Loucy (cell line): Measurements from ENCODE around the gene KLHL41.

Experiments used
- H2AFZ ChIP-seq: fragments of 200-600 bp; sonication (generic); 2 replicates; pipeline ENCODE4 v1.6.0; 2016; ENCODE audit warnings: antibody characterized with exemption, mild to moderate bottlenecking, low read length, moderate library complexity
- H3F3A ChIP-seq: fragments of 200-600 bp; 2 replicates; pipeline ENCODE4 v1.6.0; 2016; ENCODE audit warnings: antibody characterized with exemption, low read depth, mild to moderate bottlenecking
- H3K27me3 ChIP-seq: fragments of 200-600 bp; sonication (generic); 2 replicates; pipeline ENCODE4 v1.6.1; 2014; ENCODE audit warnings: low read length, mild to moderate bottlenecking; ENCODE audit not compliant: insufficient read depth, poor library complexity, severe bottlenecking
- H3K36me3 ChIP-seq: fragments of 200-600 bp; sonication (generic); 2 replicates; pipeline ENCODE4 v1.6.1; 2016; ENCODE audit warnings: low read length; ENCODE audit not compliant: insufficient read depth
- H3K4me1 ChIP-seq: fragments of 200-600 bp; sonication (generic); 2 replicates; pipeline ENCODE4 v1.5.1; 2014; ENCODE audit warnings: low read length, mild to moderate bottlenecking; ENCODE audit not compliant: insufficient read depth, poor library complexity, severe bottlenecking
- H3K4me2 ChIP-seq: fragments of 200-600 bp; sonication (generic); 2 replicates; pipeline ENCODE4 v1.6.0; 2014; ENCODE audit warnings: antibody characterized with exemption, low read length, low read depth, mild to moderate bottlenecking; ENCODE audit not compliant: poor library complexity, severe bottlenecking
- H3K4me3 ChIP-seq: fragments of 200-600 bp; sonication (generic); 2 replicates; pipeline ENCODE4 v1.5.1; 2014; ENCODE audit warnings: low read length, mild to moderate bottlenecking, mixed read lengths; ENCODE audit not compliant: poor library complexity, severe bottlenecking
- H3K79me2 ChIP-seq: fragments of 200-600 bp; sonication (generic); 2 replicates; pipeline ENCODE4 v1.6.1; 2014; ENCODE audit warnings: low read length; ENCODE audit not compliant: insufficient read depth
- H3K9ac ChIP-seq: fragments of 200-600 bp; sonication (generic); 2 replicates; pipeline ENCODE4 v1.6.0; 2014; ENCODE audit warnings: mild to moderate bottlenecking, low read depth, low read length, moderate library complexity; ENCODE audit not compliant: poor library complexity, severe bottlenecking
- H3K9me2 ChIP-seq: fragments of 200-600 bp; sonication (generic); replicated peaks from 2 replicates; pipeline ENCODE4 v1.6.1; 2016; ENCODE audit warnings: low read depth, low read length, mixed read lengths
- H3K9me3 ChIP-seq: fragments of 200-600 bp; sonication (generic); 2 replicates; pipeline ENCODE4 v1.6.1; 2014; ENCODE audit warnings: mild to moderate bottlenecking, antibody characterized with exemption, low read length, low read depth; ENCODE audit not compliant: insufficient read depth
- H4K20me1 ChIP-seq: fragments of 200-600 bp; sonication (generic); 2 replicates; pipeline ENCODE4 v1.6.0; 2014; ENCODE audit warnings: antibody characterized with exemption, low read length, mild to moderate bottlenecking; ENCODE audit not compliant: insufficient read depth, poor library complexity, severe bottlenecking
- CTCF ChIP-seq: fragments of 200-600 bp; sonication (generic); conservative IDR thresholded peaks from 2 replicates; pipeline ENCODE4 v1.5.1; 2014; ENCODE audit warnings: mild to moderate bottlenecking, antibody characterized with exemption, low read length
- EZH2phosphoT487 ChIP-seq: fragments of 200-600 bp; IDR thresholded peaks from 2 replicates; pipeline ENCODE4 v1.6.1; 2018; ENCODE audit warnings: antibody characterized with exemption, mild to moderate bottlenecking, moderate library complexity, borderline replicate concordance

The KLHL41 gene

GRCh38 chr2:169464466-169464865 is 45.0 kb upstream of the KLHL41 start:
- Histone ChIP-seq H3K4me1 (no peaks in the 10 kb centered on the region), H3K4me2 (no peak overlapping the region), H3K4me3 (no peak overlapping the region), H4K20me1 (no peaks in the 10 kb centered on the region), H3K9me3 (no peaks in the 10 kb centered on the region), H3K9me2 (no peaks in the 10 kb centered on the region), H3K27me3 (no peaks in the 10 kb centered on the region), H3K79me2 (no peaks in the 10 kb centered on the region), H3F3A (peaks cover 6% of the 10 kb centered on the region; the same call in 1 of the 2 replicates), H3K9ac (no peak overlapping the region), H2AFZ (no peak overlapping the region), H3K36me3 (no peaks in the 10 kb centered on the region)
- TF ChIP-seq CTCF (no peak), EZH2phosphoT487 (no peak)

- no peaks in the 10 kb centered on the region for H3K79me2 ChIP-seq
- H3F3A ChIP-seq = peaks cover 6% of the 10 kb centered on the region; the same call in 1 of the 2 replicates
- H3K27me3 ChIP-seq = no peaks in the 10 kb centered on the region
- no peak overlapping the region for H3K4me3 ChIP-seq
- H3K4me1 ChIP-seq = no peaks in the 10 kb centered on the region
- no peak overlapping the region for H3K9ac ChIP-seq
- TF ChIP-seq EZH2phosphoT487 (no peak), CTCF (no peak)
- no peaks in the 10 kb centered on the region for H4K20me1 ChIP-seq
- no peaks in the 10 kb centered on the region for H3K36me3 ChIP-seq
- H3K9me2 ChIP-seq = no peaks in the 10 kb centered on the region
- H3K9me3 ChIP-seq = no peaks in the 10 kb centered on the region
- no peak overlapping the region for H3K4me2 ChIP-seq
- H2AFZ ChIP-seq = no peak overlapping the region
These were observed 44.6 kb upstream of the KLHL41 start for GRCh38 chr2:169464882-169465281.

GRCh38 chr2:169468841-169469240 is 40.7 kb upstream of the KLHL41 start:
- Histone ChIP-seq H4K20me1 (no peaks in the 10 kb centered on the region), H3K9me3 (no peaks in the 10 kb centered on the region)

More at GRCh38 chr2:169468841-169469240, 40.7 kb upstream of the KLHL41 start:
- Histone ChIP-seq H3F3A (peaks cover 6% of the 10 kb centered on the region; the same call in 1 of the 2 replicates), H3K27me3 (no peaks in the 10 kb centered on the region), H2AFZ (0 out of 2 replicates have a peak overlapping the region, but pooled peaks have one; percentile 25), H3K9ac (no peak overlapping the region), H3K4me2 (no peak overlapping the region), H3K9me2 (no peaks in the 10 kb centered on the region), H3K4me3 (no peak overlapping the region), H3K79me2 (no peaks in the 10 kb centered on the region), H3K36me3 (no peaks in the 10 kb centered on the region), H3K4me1 (no peaks in the 10 kb centered on the region)
- TF ChIP-seq CTCF = no peak
- TF ChIP-seq EZH2phosphoT487 = no peak
